ENCODE data around the gene CAVIN2.

Gene CAVIN2

GRCh38 chr2:191864628-191865374 lies 17.9 kb upstream of the CAVIN2 start:
- DNase-seq, result peak; percentile 9

- DNase-seq, result no peak
Measured at GRCh38 chr2:191863988-191864387, 17.1 kb upstream of the CAVIN2 start.

DNA sequence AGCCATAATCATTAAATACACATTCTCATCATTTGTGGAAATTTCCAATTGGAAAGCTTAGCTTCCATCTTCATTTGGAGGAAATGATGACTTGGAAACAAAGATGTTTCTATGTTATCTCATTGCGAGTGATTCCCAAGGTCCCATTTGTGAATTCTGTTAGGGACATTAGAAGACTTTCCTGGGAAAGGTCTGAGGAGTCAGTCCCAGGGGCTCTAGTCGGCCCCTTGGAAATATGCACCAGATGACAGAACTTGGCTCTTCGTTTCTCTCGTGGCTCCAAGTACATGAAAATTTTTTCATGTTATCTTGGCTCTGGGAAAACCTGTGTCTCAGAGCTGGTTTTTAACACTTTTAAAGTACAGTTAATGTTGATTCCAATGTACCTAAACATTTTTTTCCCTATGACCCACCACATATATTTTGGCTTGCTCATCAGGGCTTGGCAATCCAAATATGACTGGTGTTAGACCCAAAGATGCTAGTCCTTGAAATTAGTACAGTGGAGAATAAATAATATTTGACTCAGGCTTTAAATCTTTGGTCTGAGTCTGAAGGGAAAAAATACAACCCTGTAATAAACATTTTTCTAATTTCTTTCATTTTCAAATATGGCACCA lies 15.4 kb upstream of the CAVIN2 start:
- DNase-seq, result no peak

DNA sequence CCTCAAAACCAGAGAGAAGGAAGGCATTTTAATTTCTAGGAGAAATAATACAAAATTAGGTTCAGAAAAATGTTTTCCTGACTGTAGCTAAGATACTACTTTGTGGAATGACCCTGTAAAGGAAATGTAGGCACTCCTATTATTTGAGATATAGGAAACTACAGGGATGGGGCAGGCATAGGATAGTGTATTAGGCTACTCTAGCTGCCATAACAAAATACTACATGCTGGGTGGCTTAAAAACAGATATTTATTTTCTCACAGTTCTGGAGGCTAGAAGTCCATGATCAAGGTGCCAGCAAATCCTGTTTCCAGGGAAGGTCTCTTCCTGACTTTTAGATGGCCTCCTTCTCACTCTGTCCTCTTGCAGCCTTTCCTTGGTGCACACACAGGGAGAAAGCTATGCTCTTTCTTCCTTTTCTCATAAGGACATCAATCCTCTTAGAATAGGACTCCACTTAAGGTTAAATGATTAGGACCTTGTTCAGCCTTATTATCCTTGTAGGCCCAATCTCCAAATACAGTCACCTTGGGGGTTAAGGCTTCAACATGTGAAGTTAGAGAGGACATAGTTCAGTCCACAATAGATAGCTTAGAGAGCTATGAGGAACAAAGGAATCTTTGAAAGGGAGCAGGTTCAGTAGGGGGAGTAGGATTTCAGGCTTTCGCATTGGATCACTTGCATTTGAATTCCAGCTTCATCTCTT lies 14.0 kb upstream of the CAVIN2 start:
- DNase-seq, result no peak

GRCh38 chr2:191859681-191860080 lies 12.8 kb upstream of the CAVIN2 start:
- no peak for DNase-seq

DNA sequence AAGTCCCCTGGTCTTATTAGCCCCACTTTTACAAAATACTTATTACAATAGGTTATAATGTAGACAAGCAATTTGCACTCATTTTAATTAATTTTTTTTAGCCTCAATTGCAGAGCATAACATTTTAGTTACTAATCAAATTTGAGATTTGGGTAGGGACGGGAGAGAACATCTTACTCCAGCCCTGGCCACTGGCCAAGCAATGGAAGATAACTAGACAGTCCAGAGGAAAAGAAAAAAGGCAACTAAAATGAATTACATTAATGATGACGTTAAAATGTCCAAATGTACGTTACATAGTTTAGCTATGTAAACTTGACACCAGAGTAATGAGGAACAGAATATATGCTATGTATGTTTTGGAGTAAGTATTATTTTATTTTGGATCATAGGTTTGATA lies 11.0 kb upstream of the CAVIN2 start:
- no peak for DNase-seq

DNA sequence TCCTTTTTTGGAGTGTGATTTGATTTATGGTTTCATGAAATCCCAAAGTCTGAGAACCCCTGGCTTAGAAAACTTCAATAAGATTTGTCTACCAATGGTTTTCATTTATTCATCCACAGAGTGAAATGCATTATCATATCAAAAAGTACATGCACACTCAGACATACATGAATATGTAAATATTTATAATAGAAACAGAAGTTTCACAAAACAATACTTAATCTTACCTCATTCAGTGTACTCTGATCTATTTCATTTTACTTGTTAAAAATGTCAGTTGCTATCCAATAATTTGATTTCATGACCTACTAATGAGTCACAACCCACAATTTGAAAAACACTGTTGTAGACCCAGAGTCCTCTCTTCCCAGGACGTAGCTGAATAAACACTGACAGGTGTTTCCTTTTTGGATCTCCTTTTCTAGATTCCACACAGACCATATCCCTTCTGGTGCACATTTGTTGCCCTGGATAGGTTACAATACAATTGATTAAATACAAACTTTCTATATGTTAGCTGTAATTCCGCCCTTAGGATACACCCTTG lies 10.4 kb upstream of the CAVIN2 start:
- DNase-seq, result peak; percentile 9

GRCh38 chr2:191856111-191856876 lies 9.4 kb upstream of the CAVIN2 start:
- DNase-seq, result no peak

DNA sequence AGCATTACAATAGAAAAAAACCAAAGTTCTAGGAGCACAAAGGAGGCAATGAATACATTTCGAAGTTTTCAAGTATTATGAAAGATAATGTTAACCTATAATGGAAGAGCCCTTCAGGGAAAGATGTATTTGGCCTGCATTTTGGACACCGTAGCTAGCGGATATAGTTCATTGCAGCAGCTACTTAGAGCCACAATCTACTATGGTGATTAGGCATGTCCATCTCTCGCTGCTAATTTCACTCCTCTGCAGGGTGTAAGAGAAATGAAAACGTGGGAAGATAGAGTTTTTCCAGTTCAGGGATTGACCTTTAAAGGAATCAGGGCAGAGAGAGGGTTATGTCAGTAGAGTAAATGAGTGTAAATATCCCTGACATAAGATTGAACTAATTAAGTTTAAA lies 8.5 kb upstream of the CAVIN2 start:
- DNase-seq, result no peak

DNA sequence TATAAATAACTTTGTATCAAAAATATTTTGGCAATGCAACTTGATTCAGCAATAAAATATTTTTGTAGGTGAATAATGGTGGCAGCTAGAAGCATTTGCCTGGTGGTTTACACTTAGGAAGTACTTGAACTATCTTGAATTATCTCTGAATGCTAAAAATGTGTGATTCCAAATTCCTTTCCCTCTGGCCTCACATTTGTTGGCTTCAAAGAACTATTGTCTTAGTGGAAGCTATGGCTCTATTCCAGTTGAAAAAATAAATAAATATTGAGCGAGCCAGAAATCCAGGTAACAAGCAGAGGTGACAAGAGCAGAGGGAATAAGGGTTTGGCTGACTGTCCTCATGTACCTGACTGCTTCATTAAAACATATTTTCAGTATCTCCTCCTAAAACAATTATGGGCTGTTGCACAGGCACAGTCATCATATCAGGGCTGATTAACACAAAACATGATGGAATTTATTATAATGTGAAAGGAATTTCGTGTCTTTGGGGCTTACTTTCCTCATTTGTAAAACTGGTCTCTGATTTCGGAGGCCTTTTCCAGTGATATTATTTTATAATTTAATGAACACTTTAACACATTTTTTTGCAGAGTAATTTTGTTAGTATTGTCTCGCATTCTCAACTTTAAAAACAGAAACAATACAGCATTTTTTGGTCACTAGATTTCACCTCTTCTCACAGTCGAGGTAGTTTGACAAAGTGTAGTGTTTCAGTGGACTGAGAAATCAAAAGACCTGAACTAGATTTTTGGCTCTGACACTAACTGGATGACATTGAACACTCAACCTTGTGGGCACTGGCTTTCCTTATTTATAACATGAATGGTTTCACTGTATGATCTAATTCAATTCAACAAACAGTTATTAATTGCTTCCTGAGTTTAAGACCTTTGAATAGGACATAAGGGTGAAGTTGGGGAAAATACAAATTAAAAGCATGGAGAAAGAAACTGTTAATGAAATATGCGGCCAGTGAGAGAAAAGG lies 7.8 kb upstream of the CAVIN2 start:
- no peak for DNase-seq

DNA sequence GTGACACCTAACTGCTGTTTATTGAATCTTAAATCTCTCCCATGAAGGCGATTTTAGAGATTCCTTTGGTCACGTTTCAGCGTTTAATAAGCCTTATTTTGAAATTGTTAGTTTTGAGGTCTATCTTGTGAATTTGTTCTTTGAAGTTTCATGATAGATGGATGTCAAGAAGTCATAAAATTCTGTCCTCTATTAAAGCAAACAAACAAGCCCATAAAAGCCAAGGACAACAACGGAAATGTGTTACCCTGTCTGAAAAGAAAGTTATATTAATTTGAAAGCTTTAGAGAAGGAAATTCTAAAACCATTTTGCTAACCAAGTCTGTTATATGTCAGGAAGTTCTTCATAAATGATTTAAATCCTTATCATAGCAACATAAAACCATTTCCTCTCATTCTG lies 7.0 kb upstream of the CAVIN2 start:
- DNase-seq, result no peak

- no peak for DNase-seq
Measured at GRCh38 chr2:191851158-191851557, 4.3 kb upstream of the CAVIN2 start.

GRCh38 chr2:191848771-191849767 lies 2.2 kb upstream of the CAVIN2 start:
- DNase-seq, result no peak

DNA sequence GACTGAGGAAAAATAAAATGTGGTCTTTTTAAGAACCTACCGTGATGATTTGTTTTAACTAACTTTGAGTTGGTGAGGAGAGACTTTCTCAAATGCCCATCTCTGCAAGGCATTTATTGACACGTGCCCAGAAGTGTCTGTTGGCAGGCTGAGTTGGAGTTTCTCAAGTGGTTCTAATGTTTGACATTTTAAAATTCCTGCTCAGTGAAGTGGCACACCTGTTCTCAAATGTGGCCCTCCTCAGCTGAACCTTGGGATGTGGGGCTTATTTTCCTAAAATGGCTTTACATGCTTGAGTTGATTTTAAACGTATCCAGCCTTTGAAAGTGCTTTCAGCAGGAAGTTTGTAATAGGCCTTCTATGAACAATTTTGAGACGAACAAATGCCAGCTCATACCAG lies 876 bp upstream of the CAVIN2 start:
- DNase-seq, result no peak

GRCh38 chr2:191845876-191846514 lies 893 bp downstream of the CAVIN2 start:
- no peak for DNase-seq

DNA sequence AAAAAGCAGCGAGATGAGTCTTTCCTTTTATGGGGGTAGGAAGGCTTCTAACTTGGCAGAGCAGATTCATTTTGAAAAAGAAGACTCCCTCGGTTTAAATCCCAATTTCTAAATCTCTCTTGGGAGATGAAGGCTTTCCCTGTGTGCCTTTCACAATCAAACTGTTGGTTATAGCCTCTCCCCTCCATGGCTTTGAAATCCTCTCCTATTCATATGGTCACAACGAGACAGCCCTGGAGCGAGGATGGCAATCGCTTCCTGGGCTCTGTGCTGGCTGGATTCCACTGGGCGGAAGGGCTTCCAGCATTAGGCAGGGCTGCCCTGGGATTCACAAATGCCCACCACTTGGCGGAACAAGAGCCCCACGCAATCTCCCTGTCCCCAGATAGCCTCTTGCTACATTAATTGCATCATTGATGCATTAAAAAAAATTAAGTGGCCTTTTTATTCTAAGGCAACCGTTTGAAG lies 1.6 kb downstream of the CAVIN2 start:
- no peak for DNase-seq

- no peak for DNase-seq
Measured at GRCh38 chr2:191844706-191845105, 2.2 kb downstream of the CAVIN2 start.

GRCh38 chr2:191840921-191841320 lies 6.0 kb downstream of the CAVIN2 start:
- no peak for DNase-seq

DNA sequence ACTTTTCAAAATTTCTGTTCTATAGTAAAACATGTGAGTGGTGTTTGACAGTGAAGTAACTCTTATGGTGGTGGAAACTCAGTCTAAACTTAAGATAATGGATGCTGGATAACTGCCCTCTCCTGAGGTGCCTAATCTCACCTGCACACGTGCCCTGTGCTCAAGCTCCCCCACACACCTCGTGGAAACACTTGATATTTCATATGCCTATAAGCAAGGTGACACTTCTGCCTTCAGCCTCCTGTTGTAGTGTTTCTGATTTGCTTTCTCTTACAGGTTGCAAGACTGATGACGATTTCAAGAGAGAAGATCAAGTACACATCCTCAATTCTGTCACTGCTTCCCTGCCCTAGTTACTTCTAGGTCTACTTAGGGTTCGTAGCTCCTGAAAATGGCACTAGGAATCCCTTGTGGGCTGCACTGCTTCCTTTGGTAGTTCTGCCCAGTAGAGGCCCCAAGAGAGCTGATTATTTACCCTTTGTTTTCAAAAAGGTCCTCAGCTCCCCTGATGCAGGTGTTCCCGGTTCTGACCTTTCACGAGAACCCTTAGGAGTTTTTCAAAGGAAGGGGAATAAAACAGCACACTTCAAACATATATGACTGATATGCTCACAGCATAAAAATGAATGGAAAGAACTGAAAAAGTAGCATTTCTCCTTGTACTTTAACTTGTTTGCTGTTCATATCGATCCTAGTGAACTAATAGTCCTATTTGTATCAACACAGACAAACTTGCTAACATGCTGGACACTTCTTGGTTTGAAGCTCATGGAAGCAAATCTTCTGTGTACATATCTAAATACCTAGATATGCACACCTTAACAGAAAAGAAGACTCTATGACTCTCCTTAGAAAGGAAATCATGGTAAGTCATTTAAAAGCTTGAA lies 6.7 kb downstream of the CAVIN2 start:
- DNase-seq, result no peak

Measured in NCI-H69 (cell line).